KMS-11 (cell line): Measurements from ENCODE around the gene RNF225.

ENCODE experiments used
- H2AFZ ChIP-seq: fragments of 200-600 bp; sonication (generic); 2 replicates; pipeline ENCODE4 v1.6.1; 2016; ENCODE audit warnings: antibody characterized with exemption, mixed run types, low read depth
- H3K27ac ChIP-seq: fragments of 200-600 bp; sonication (generic); 2 replicates; pipeline ENCODE4 v1.6.1; 2016; ENCODE audit warnings: mild to moderate bottlenecking, mixed run types
- H3K27me3 ChIP-seq: fragments of 200-600 bp; sonication (generic); 2 replicates; pipeline ENCODE4 v1.6.1; 2017; ENCODE audit warnings: mild to moderate bottlenecking, low read depth, mixed run types, moderate library complexity; ENCODE audit not compliant: insufficient read depth
- H3K36me3 ChIP-seq: fragments of 200-600 bp; sonication (generic); 2 replicates; pipeline ENCODE4 v1.6.1; 2017; ENCODE audit warnings: mild to moderate bottlenecking, mixed run types; ENCODE audit not compliant: insufficient read depth
- H3K4me1 ChIP-seq: fragments of 200-600 bp; sonication (generic); 2 replicates; pipeline ENCODE4 v1.6.1; 2016; ENCODE audit warnings: mild to moderate bottlenecking, low read depth, mixed run types; ENCODE audit not compliant: poor library complexity, severe bottlenecking
- H3K4me2 ChIP-seq: fragments of 200-600 bp; sonication (generic); 2 replicates; pipeline ENCODE4 v1.7.0; 2016; ENCODE audit warnings: mild to moderate bottlenecking, mixed run types
- H3K4me3 ChIP-seq: fragments of 200-600 bp; sonication (generic); IDR thresholded peaks from 2 replicates; pipeline ENCODE4 v1.6.1; 2017; ENCODE audit warnings: low read depth, low read length, mixed read lengths; ENCODE audit not compliant: insufficient read depth
- H3K79me2 ChIP-seq: fragments of 200-600 bp; sonication (generic); 2 replicates; pipeline ENCODE4 v1.6.1; 2016; ENCODE audit warnings: low read depth, mixed run types; ENCODE audit not compliant: insufficient read depth
- H3K9ac ChIP-seq: fragments of 200-600 bp; sonication (generic); 2 replicates; pipeline ENCODE4 v1.6.1; 2016; ENCODE audit warnings: mild to moderate bottlenecking, mixed run types
- H4K20me1 ChIP-seq: fragments of 200-600 bp; sonication (generic); 2 replicates; pipeline ENCODE4 v1.6.1; 2016; ENCODE audit warnings: mild to moderate bottlenecking, mixed run types; ENCODE audit not compliant: insufficient read depth
- CTCF ChIP-seq: fragments of 200-600 bp; sonication (generic); conservative IDR thresholded peaks from 2 replicates; pipeline ENCODE4 v1.6.1; 2017; ENCODE audit warnings: low read depth, mild to moderate bottlenecking, antibody characterized with exemption, low read length, moderate library complexity, mixed read lengths

Gene RNF225

GRCh38 chr19:58362272-58362994 lies 33.0 kb upstream of the RNF225 start, which contains the start of gene ZNF497:
TSS of gene ZNF497 (minus strand) at chr19:58362751. CDS start at chr19:58357635, 5,116 bp downstream.
- Histone ChIP-seq H3K4me1 (no peaks in the 10 kb centered on the region), H3K79me2 (no peaks in the 10 kb centered on the region), H3K27me3 (no peaks in the 10 kb centered on the region), H2AFZ (peak within 1 kb of the TSS; percentile 85), H3K4me3 (no peak within 1 kb of the TSS), H4K20me1 (no peaks in the 10 kb centered on the region), H3K9ac (peak within 1 kb of the TSS; percentile 54; the same call in 1 of the 2 replicates), H3K36me3 (no peaks in the 10 kb centered on the region), H3K27ac (peak within 1 kb of the TSS; percentile 63), H3K4me2 (peak within 1 kb of the TSS; percentile 48)
- TF ChIP-seq CTCF: no peak

- Histone ChIP-seq H3K27ac (no peak overlapping the region), H3K36me3 (no peaks in the 10 kb centered on the region), H3K4me3 (no peak overlapping the region), H2AFZ (no peak overlapping the region), H4K20me1 (no peaks in the 10 kb centered on the region), H3K4me2 (no peak overlapping the region), H3K4me1 (no peaks in the 10 kb centered on the region), H3K27me3 (no peaks in the 10 kb centered on the region), H3K79me2 (no peaks in the 10 kb centered on the region), H3K9ac (no peak overlapping the region)
- TF ChIP-seq CTCF: no peak
These were observed 31.3 kb upstream of the RNF225 start for GRCh38 chr19:58364146-58364545.

- Histone ChIP-seq H3K4me1 (no peaks in the 10 kb centered on the region), H3K4me3 (no peak overlapping the region), H3K27me3 (no peaks in the 10 kb centered on the region; the same call in 1 of the 2 replicates), H3K27ac (no peak overlapping the region), H3K4me2 (no peak overlapping the region), H3K9ac (no peak overlapping the region), H2AFZ (no peak overlapping the region), H4K20me1 (no peaks in the 10 kb centered on the region), H3K36me3 (no peaks in the 10 kb centered on the region), H3K79me2 (no peaks in the 10 kb centered on the region)
- no peak for TF ChIP-seq CTCF
These were observed 28.6 kb upstream of the RNF225 start for GRCh38 chr19:58366585-58367430.

GRCh38 chr19:58367698-58368454 lies 27.6 kb upstream of the RNF225 start:
- no peaks in the 10 kb centered on the region for H3K4me1 ChIP-seq
- no peak overlapping the region for H3K9ac ChIP-seq
- no peaks in the 10 kb centered on the region for H3K36me3 ChIP-seq
- no peaks in the 10 kb centered on the region; the same call in 1 of the 2 replicates for H3K27me3 ChIP-seq
- no peaks in the 10 kb centered on the region for H3K79me2 ChIP-seq
- TF ChIP-seq CTCF: no peak
- no peak overlapping the region for H3K4me2 ChIP-seq
- no peak overlapping the region for H3K4me3 ChIP-seq
- H4K20me1 ChIP-seq: no peaks in the 10 kb centered on the region
- H3K27ac ChIP-seq: no peak overlapping the region
- H2AFZ ChIP-seq: no peak overlapping the region
